Measurements from ENCODE around the gene NEFH.
"Not testable (repeated sequence)": the region's sequence is repeated elsewhere in the genome, so short reads cannot be mapped to it uniquely, and the experiment has no call there.

NEFH gene

DNA sequence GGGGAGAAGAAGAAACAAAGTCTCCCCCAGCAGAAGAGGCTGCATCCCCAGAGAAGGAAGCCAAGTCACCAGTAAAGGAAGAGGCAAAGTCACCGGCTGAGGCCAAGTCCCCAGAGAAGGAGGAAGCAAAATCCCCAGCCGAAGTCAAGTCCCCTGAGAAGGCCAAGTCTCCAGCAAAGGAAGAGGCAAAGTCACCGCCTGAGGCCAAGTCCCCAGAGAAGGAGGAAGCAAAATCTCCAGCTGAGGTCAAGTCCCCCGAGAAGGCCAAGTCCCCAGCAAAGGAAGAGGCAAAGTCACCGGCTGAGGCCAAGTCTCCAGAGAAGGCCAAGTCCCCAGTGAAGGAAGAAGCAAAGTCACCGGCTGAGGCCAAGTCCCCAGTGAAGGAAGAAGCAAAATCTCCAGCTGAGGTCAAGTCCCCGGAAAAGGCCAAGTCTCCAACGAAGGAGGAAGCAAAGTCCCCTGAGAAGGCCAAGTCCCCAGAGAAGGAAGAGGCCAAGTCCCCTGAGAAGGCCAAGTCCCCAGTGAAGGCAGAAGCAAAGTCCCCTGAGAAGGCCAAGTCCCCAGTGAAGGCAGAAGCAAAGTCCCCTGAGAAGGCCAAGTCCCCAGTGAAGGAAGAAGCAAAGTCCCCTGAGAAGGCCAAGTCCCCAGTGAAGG, 9.2 kb downstream of the NEFH start:
- DNase-seq: not testable (repeated sequence)

DNA sequence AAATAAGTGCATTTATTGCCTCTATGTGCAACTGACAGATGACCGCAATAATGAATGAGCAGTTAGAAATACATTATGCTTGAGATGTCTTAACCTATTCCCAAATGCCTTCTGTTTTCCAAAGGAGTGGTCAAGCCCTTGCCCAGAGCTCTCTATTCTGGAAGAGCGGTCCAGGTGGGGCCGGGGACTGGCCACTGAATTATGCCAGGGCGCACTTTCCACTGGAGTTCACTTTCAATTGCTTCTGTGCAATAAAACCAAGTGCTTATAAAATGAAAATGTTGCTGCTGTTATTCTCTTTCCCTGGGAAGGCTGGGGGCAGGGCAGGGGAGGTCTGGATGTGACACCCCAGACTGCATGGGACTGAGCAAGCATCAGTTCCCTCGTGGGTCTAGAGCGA, 11.0 kb downstream of the NEFH start:
- DNase-seq: no peak

DNA sequence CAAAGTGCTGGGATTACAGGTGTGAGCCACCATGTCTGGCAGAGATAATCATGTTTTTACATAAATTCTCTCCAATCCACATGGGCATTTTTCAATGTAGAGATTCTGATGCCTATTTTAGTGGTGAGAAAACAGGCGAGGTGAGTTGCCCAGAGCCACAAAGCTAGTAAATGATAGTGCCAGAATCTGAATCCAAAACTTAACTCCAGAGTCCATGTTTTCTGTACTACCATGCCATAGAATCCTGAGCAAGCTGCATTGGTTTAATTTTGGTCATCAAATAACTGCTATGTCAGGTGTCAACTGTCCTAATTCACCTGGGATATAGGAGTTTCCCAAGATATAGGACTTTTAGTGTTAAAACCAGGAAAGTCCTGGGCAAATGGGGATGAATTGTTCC, 13.6 kb downstream of the NEFH start:
- DNase-seq: no peak

DNA sequence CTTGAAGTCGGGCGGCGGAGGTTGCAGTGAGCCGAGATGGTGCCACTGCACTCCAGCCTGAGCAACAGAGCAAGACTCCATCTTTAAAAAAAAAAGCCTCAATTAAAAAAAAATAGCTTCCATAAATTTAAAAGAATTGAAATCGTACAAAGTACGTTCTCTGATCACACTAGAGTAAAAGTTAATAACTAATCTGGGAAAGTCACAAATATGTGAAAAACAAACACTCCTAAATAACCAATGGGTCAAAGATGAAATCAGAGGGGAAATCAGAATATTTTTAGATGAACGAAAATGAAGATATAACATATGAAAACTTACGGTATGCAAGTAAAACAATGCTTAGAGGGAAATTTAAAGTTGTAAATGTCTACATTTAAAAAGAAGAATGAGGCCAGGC, 19.8 kb downstream of the NEFH start:
- DNase-seq: no peak

DNA sequence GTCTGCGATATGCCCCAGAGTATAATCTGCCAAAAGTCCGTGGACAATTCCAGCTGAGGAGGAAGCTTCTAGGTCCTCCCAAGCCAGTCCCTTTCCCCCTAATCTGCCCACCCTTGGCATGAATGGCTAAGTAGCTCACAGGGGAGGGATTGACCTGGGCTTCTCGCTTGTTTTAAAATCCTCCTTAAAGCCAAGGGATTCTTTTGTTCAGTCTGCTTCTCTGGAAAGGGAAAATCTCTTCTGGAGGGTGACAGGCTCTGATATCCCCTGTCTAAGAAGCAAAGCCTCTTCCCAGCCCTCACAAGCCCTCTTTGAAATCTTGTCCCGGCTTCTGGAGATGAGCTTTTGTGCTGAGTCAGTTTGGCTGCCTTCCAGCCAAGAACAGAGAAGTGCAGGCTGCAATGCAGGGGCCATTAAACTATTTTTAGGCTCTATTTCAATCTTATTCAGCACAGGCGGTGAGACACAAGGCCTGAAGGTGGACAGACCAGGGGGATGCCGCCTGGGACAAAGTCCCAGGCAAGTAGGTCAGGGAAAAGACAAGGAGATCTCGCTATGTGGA, 23.9 kb downstream of the NEFH start:
- peak in 23 of 56 donors; percentile 4 to 70 (median 20) for DNase-seq

DNA sequence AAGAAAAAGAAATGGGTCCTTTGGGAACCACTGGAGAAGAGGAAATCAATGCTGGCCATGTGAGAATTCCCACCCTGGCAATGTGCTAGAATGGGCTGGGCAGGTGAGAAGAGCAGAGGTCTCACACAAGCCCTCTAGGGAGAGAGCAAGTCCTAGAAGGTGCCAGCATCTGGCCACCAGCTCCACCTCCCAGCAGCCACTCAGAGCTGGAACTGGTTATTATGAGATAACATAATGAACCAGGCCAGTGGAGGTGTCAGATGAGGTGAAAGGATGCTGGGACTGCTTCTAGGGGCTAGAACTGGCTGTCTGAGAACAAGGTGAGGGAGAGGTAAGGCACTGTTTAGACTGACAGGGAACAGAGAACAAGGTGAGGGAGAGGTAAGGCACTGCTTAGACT, 29.3 kb downstream of the NEFH start:
- no peak for DNase-seq

DNA sequence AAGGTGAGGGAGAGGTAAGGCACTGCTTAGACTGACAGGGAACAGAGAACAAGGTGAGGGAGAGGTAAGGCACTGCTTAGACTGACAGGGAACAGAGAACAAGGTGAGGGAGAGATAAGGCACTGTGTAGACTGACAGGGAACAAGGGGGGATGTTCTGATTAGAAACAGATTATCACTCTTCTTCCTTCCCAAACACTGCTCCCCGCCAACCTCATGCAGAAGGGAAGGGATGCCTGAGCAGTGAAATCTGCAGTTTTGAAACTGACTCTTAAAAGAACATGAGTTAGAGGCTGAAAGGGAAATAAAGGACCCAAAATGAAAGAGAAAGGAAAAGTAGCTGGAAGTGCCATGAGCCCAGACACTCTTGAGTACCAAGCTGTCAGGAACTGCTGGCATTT, 29.8 kb downstream of the NEFH start:
- DNase-seq: no peak

DNA sequence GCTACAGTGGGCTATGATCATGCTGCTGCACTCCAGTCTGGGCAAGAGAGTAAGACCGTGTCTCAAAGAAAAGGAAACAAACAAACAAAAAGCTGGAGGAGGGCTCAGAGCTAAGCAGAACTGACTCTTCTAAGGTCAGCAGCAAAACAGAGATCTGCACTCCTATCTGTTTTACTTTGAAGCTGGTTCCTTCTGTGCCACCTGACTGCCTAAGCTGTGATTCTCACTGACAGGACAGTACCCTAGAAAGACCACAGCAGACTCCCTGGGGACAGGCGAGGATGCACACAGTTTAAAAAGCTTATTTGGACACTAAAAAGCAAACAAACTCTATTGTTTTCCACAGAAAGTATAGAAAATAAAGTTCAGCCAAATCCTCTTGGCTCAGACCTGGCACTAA, 30.5 kb downstream of the NEFH start:
- DNase-seq: no peak

DNA sequence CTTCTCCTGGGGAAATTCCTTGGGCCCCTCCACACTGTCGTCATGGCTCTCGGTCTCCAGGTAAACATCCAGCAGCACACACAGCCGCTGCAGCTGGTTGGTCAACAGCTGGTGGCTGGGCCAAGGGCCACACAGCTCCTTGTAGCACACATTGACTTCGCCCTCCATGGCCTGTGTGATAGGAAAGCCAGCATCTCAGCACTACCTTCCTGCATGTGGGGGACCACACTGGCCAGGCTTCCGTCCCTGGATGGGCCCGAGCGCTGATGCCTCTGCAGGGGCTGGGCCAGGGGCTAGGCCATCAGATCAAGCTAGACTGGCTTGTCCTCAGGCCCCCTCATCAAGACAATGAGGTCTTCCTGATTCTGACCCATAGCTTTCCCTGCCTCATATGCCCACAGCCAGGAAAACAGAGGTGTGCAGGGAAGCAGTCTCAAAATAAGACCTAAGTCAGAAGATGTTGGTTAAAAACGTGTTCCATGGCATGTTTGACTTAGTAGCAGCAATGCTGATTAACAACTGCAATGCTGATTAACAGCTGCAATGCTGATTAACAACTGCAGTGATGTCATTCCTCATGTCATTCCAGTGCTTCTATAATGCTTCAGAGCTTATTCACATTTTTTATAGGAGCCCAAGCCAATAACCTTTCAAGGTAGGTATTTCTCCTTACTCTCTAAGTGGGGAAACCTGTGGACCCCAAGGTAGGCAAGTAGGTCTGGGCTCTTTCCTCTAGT, 31.3 kb downstream of the NEFH start:
- no peak for DNase-seq

DNA sequence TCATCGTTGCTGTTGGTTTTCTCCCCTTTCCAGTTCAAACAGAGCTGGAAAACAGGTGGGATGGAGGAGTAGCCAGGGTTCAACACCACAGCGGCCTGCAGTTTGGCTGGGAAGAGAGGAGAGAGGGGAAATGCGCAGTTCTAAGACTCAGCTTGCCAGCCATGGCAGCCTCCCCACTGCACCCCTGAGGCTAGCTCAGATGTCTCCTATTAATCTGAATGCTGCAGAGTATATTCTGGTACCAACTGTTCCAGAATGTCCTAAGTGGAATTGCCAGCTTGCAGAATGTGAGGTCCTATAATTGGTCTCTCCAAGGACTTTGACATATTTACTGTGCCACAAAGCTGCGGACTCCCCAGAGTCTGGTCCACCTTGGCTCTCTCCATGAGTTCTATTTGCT, 32.0 kb downstream of the NEFH start:
- no peak for DNase-seq

DNA sequence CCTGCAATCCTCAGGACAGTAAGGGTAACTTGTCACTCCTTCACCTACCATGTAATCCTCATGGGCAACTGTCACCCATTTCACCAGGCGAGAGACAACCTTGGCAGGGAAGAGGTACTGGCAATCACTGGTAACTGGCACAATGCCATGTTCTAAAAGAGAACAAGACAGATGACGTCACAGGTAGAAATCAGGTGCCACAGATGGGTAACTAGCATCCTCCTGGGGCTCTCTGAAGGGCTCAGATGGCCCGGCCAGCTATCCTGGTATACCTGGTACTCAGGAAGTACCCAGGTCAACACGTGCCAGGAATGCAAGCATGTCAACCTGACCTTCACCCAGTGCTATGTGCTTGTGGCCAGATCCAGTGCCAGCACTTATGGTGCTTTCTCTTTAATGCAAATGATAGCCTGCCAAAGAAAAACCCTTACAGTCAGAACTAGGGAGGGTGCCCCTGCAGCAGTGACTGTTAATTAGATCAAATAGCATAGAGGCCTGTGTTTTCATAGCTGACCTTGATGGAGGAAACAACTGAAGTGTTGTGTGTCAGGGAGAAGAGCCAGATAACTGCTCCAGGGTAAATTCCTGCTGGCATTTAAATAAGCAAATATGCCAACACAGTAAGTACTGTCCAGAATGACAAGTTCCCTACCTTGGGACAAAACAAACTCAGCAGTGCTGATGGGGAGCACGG, 37.3 kb downstream of the NEFH start:
- no peak for DNase-seq

DNA sequence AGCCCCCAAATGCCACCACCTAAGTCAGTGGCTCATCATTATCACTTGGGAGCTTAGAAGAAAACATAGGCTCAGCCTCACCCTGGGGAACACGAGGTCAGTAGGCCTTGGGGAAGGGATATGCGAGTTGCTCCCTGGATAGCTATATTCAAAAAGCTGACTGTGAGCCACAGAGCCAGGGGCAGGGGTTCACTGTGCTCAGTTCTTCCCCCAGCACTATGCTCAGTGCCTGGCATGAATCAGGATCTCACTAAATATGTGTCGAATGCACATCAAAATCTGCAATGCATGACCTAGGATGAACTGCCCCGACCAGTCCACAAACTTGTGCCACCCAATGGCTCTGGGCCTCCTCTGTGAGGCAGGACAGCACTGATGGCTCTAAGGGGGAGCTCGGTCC, 38.4 kb downstream of the NEFH start:
- no peak for DNase-seq

DNA sequence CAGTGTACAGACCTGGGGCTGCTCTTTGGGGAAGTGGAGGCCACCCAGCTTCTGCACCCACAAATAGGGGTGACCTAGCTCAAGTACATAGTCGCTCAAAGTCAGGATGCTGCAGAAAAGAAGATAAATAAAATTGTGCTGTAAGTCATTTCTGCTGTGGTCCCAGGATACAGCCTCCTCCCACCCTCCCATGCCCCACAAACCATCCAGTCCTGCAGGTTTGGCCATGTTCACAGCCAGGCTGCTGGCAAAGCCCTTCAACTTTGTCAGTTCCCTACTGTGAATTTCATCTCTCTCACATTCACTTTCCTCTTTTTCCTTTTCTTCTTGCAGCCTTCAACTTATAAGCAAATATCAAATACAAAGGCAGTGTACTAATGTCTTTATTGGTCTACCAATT, 40.0 kb downstream of the NEFH start:
- no peak for DNase-seq

DNA sequence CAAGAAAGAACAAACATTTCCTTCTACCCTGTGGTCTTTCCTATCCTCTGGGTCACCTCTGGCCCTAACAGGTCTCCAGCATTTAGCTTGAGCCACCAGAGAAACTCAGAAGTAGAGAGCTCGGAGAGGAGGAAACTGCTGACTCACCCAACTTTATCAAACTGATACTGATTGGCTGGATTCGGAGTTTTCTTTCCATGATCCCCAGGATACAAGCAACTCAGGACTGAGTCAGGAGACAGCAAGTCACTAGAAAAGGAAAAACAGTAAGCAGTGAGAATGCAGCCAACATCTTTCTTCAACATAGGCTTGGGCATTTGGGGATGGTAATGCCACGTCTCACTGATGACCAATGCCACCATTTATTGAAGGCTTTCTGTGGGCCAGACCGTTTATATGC, 40.8 kb downstream of the NEFH start:
- DNase-seq: no peak

DNA sequence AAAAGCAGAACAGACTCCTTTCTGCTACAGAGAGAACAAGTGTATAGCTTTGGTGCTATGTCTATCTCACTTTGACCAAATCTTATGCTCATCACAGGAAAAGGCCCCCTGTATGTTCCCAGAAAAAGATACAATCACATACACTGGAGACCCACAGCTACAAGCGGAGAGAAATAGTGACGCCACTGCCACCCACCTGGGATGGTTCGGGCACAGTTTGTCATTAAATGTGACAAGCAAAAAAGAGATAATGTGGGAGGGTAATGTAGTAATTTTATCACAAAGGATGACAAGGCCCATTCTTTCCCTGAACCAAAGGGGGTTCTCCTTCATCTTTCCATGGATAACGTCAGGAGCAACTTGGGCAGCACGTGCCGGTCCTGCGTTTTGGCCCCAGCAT, 41.5 kb downstream of the NEFH start:
- DNase-seq: peak in 15 of 56 donors; percentile 2 to 39 (median 13)

DNA sequence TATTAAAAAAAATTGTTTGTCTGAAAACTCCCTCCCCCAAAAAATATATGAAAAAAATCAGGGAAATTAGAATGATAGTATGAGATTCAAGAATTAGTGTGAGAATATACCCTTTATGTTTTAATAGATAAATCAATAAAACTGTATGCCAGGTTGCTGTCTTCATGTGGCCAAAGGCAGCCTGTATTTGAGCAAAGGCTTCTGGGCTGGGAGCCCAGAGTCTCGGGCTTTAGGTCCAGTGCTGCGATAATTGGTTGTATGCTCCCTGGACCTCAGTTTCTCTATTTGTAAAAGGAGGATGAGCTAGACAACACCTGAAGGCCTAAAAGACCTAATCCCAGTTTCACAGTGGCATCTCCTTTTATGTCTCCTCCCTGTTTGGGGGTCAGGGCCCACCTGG, 43.7 kb downstream of the NEFH start:
- DNase-seq: no peak

DNA sequence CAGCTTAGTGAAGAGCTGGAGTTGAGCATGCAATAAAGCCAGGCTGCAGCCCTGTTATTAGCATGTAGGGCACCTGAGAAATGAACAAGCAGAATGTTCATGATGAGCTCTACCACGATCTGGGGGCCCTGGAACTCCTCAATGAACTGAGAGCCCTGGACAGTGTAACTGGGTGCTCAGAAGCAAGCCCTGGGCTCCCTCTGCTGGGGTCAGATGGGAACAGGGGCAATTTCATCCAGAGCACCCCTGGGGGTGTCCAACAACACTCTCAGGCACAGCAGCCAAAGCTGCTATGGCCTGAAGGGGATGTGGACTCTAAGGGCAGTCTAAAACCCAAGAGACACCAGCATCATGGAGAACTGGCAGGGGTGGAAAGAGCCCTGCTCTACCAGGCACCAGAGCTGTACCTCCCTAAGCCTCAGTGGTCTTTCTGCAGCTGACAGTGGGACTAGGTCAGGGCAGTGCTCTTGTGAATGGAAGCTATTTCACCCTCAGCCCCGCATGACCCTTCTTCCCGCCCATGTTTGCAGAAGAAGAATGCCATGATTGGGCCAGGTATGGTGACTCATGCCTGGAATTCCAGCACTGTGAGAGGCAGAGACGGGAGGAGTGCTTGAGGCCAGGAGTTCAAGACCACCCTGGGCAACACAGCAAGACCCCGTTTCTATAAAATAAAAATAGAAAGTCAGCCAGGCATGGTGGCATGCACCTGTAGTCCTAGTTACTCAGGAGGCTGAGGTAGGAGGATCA, 44.6 kb downstream of the NEFH start:
- DNase-seq: peak in 6 of 56 donors; percentile 2 to 33 (median 12)

DNA sequence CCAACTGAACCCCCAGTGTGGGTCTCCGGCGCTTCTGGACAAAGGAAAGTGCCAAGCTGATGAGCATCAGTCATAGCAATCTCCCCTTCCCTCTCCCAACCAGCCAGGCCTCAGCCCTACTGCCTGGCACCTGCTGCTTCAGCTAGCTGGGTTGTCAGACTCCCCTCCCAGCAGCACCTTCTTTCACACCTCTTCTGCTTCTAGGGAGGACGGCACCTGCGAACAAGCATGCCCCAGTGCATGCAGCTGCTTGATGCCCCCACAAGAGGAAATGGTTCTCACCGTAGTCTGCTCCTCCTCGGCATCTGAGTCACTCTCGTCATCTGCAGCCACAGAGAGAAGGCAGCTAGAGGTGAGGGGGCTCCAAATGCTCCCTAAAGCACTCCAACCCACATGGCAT, 48.1 kb downstream of the NEFH start:
- DNase-seq: peak in 33 of 56 donors; percentile 3 to 76 (median 38)

DNA sequence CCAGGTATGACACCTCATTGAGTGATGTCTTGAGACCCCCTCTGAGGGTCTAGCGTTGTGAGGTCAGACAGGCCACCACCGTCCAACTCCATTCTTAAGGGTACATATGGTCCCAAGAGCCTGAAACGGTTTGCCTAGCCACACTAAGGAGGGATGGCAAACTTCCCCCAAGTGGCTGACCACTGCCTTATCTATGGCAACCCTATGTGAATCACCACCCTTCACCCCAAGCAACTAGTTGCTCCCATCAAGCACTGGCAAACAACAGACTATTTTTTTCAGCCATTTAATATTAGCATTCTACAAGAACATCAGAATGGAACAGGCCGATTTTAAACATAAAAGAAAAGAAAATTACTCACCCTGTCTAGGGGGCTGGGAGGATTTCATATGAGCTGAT, 50.7 kb downstream of the NEFH start:
- no peak for DNase-seq

DNA sequence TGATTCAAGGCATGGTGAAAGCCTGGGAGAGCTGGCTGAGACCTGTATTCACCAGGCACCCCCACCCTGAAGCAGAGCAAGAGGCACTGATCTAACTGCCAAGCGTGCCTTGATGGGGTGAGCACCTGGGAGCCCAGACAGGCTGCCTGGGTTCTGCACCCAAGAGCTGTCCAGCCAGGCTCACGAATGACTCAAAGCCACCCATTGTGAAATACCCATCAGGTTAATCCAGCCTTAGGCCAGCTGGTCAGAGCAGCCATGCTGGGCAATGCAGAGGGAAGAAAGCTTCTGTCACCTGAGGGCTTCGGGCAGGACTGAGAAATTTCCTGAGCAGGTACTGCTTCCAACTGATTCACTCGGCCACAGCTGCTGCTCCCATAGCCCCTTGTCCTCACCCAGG, 51.4 kb downstream of the NEFH start:
- DNase-seq: no peak

DNA sequence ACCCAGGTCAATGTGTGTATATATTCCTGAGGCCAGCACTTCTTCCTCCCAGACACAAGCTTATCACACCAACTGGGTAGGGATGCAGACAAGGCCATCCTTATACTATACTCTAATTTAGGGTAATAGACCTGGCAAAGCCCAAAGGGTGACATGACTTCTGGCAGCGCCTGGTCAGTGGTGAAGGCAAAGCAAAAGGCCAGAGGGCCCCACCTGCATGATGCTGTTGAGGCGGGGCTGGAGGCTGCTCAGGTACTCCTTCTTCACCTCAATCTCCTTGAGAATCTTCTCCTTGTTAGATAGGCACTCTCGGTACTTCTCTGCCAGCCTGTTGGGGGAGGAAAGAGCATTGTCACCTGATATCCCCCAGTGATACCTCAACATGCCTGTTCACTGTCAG, 56.4 kb downstream of the NEFH start:
- DNase-seq: no peak

DNA sequence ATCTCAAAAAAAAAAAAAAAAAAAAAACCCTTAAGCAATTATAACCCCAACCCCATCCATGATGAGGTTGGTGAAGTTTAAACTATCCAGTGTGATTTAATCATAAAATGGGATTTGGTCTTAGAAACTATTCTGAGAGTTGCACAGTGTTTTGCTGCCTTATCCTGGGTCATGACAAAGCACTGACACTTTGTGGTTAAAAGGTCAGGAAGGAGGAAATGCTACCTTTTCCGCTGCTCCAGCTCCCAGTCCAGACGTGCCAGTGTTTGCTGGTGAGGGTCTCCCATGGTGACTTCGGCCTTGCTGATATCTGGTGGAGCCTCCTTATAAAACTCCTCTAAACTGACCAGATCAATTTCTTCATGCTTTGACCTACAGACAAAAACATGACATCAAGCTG, 59.1 kb downstream of the NEFH start:
- no peak for DNase-seq

All from nucleus accumbens (tissue), 56 donors.